ENCODE data around the gene SLC38A9.

SLC38A9 gene

DNA sequence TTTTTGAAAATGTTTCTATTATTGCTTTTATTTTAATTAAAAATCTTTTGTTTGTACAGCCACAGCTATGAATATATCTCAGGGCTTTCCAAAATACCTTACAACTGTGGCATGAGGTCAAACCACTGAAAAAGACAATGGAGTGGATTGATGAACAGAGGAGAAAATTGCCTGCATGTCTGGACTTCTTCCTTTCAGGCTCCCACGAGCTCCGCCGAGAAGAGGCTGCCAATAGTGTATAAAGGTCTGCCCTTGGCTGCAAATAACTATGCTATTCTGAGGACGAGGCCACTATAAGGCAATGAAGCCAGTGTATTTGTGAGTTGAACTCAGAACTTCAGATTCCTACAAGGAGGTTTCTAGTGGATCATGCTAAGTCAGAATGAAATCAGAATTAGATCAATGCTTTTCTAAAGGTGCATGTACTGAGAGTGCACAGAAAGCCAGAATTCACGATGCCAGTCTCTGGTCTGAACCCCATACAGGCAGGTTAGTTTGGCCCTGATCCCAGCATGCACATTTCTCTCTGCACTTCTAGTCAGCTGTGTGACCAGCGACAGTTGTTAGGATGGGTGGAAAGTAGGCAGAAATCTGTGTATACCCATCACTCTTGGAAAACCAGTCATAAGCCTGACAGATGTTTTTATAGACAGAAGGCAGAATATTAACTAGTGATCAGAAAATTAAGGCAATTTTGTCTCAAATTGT, 134.6 kb downstream of the SLC38A9 start:
- no peak for DNase-seq (ENCODE audit: low read depth)
- TF ChIP-seq, protein P1, sequence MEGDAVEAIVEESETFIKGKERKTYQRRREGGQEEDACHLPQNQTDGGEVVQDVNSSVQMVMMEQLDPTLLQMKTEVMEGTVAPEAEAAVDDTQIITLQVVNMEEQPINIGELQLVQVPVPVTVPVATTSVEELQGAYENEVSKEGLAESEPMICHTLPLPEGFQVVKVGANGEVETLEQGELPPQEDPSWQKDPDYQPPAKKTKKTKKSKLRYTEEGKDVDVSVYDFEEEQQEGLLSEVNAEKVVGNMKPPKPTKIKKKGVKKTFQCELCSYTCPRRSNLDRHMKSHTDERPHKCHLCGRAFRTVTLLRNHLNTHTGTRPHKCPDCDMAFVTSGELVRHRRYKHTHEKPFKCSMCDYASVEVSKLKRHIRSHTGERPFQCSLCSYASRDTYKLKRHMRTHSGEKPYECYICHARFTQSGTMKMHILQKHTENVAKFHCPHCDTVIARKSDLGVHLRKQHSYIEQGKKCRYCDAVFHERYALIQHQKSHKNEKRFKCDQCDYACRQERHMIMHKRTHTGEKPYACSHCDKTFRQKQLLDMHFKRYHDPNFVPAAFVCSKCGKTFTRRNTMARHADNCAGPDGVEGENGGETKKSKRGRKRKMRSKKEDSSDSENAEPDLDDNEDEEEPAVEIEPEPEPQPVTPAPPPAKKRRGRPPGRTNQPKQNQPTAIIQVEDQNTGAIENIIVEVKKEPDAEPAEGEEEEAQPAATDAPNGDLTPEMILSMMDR (IDR thresholded peaks at IDR 0.05; ENCODE audit: insufficient read depth, low read depth, low read length, missing control alignments), result no peak
- H3K4me3 ChIP-seq (ENCODE audit: low read depth, low read length), result no peak overlapping the region

DNA sequence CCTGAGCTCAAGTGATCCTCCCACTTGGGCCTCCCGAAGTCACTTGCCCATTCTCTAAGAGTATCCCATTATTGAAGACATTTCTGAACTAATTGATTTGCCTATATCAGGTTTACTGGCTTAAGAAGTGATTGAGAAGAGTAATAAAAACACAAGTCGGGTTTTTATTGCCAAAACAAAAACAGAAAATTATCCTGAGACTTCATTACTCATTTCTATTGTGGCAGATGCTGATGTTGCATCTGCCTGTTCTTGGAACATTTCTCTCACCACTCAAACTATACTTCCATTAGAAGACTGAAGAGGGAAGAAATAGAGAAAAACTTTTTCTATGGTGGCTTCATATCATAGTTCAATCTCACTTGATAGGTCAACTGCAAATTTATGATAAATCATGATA, 135.5 kb downstream of the SLC38A9 start:
- H3K4me3 ChIP-seq (ENCODE audit: low read depth, low read length), result no peak overlapping the region
- no peak for DNase-seq (ENCODE audit: low read depth)
- TF ChIP-seq, protein P1 (IDR thresholded peaks at IDR 0.05; ENCODE audit: insufficient read depth, low read depth, low read length, missing control alignments), result no peak

Measured in GM12865 (cell line).